K562 (cell line): Measurements from ENCODE around the gene DNASE2. TPM values are rescaled to one million over a fixed set of nuclear protein-coding genes. Genes with fewer than 3 reads are reported as not detected.

Experiments used
- BRD4 ChIP-seq: fragments of 200-600 bp; sonication (generic); IDR thresholded peaks from 2 replicates; pipeline ENCODE4 v1.6.1; 2017; ENCODE audit warnings: inconsistent platforms
- CSDE1 ChIP-seq, 2 experiments: fragments of 450-650 bp; IDR thresholded peaks; 2 replicates each; pipeline ENCODE4 v1.6.1; 2016; ENCODE audit warnings: mild to moderate bottlenecking in 1 of 2
- HCFC1 ChIP-seq: IDR thresholded peaks from 2 replicates; pipeline ENCODE4 v1.6.1; 2012; ENCODE audit warnings: low read depth, low read length, improper control_type of control experiment
- HNRNPLL ChIP-seq: fragments of 200-400 bp; formaldehyde crosslinking; IDR thresholded peaks from 2 replicates; pipeline ENCODE4 v1.6.1; 2017; ENCODE audit warnings: low read length, low read depth, mild to moderate bottlenecking; ENCODE audit not compliant: poor library complexity, severe bottlenecking
- PCBP1 ChIP-seq: fragments of 200-400 bp; formaldehyde crosslinking; IDR thresholded peaks from 2 replicates; pipeline ENCODE4 v1.6.1; 2018; ENCODE audit warnings: mild to moderate bottlenecking, low read depth, low read length; ENCODE audit not compliant: poor library complexity, severe bottlenecking
- PCBP2 ChIP-seq: fragments of 200-400 bp; formaldehyde crosslinking; IDR thresholded peaks from 2 replicates; pipeline ENCODE4 v1.6.1; 2018; ENCODE audit warnings: low read length, low read depth, mild to moderate bottlenecking, moderate library complexity; ENCODE audit not compliant: poor library complexity, severe bottlenecking
- POLR2H ChIP-seq: IDR thresholded peaks from 2 replicates; pipeline ENCODE4 v1.6.1; 2016; ENCODE audit warnings: missing genetic modification characterization, low read depth, mild to moderate bottlenecking, control low read depth, missing compliant biosample characterization, moderate library complexity
- TCF7 ChIP-seq: sonication (generic); IDR thresholded peaks from 2 replicates; pipeline ENCODE4 v1.6.1; 2016; ENCODE audit warnings: antibody characterized with exemption, borderline replicate concordance
- ZFPM2 ChIP-seq: fragments of 250-450 bp; sonication (Bioruptor Pico); IDR thresholded peaks from 2 replicates; pipeline ENCODE4 v1.5.1; 2022; ENCODE audit warnings: mild to moderate bottlenecking
- ZNF561 ChIP-seq: fragments of 450-650 bp; formaldehyde crosslinking; conservative IDR thresholded peaks from 2 replicates; pipeline ENCODE4 v1.4.0; 2020; ENCODE audit warnings: mild to moderate bottlenecking, moderate library complexity
- ZNF79 ChIP-seq: fragments of 250-450 bp; sonication (Bioruptor Pico); IDR thresholded peaks from 2 replicates; pipeline ENCODE4 v1.4.0; 2020; ENCODE audit warnings: low read depth, mild to moderate bottlenecking, moderate library complexity
- ZSCAN29 ChIP-seq: fragments of 450-650 bp; IDR thresholded peaks from 2 replicates; pipeline ENCODE4 v1.6.1; 2017
- polyA plus RNA-seq, 8 experiments: library from polyadenylated mRNA; depleted of rRNA in 4 of 8; stranded (reverse) in 5 of 8; unstranded in 3 of 8; fragments of >200 nt; fragmentation: Nextera tagmentation in 2 of 8; fragmentation: Illumina TruSeq in 1 of 8; extraction: Ambion mirVana in 2 of 8; extraction: Trizol in 1 of 8; gene quantifications; 2 replicates each; pipeline versions ENCODE4 v1.2.1 to v1.2.3, GENCODE V29; 2011 to 2014; ENCODE audit warnings: inconsistent platforms in 1 of 8, missing spikeins in 1 of 8
- total RNA-seq, 7 experiments: library from RNA; depleted of rRNA in 6 of 7; stranded (reverse); fragments of >200 nt in 6 of 7; fragmentation: Illumina TruSeq in 2 of 7; extraction: Trizol in 2 of 7; gene quantifications; 2 replicates each; pipeline versions ENCODE4 v1.2.1 to v1.2.3, GENCODE V29; 2011 to 2021; ENCODE audit warnings: low replicate concordance in 1 of 7
- TF ChIP-seq, protein P1 (sequence below), 2 experiments: fragments of 450-650 bp; IDR thresholded peaks; 2 replicates each; pipeline ENCODE4 v1.6.1; 2018; ENCODE audit warnings: mild to moderate bottlenecking in 2 of 2, low read depth in 1 of 2; ENCODE audit not compliant: partially characterized antibody in 2 of 2
- TF ChIP-seq, protein P2 (sequence below): IDR thresholded peaks from 3 replicates; pipeline ENCODE4 v1.6.1; 2011; ENCODE audit warnings: borderline replicate concordance, mild to moderate bottlenecking, moderate library complexity; ENCODE audit not compliant: insufficient read length; ENCODE audit errors: extremely low read depth
- TF ChIP-seq, protein P3 (sequence below), 2 experiments: fragments of 450-650 bp in 1 of 2; sonication (generic) in 1 of 2; formaldehyde crosslinking in 1 of 2; IDR thresholded peaks in 1 of 2; conservative IDR thresholded peaks in 1 of 2; 2 replicates each; pipeline versions ENCODE4 v1.6.1 to v1.8.1; 2016 to 2023; ENCODE audit warnings: mild to moderate bottlenecking in 2 of 2, moderate library complexity in 2 of 2, inconsistent platforms in 1 of 2, missing genetic modification reagents in 1 of 2
- TF ChIP-seq, protein P4 (sequence below): sonication (generic); formaldehyde crosslinking; IDR thresholded peaks from 2 replicates; pipeline ENCODE4 v1.4.0; 2020; ENCODE audit warnings: mild to moderate bottlenecking, missing genetic modification reagents

Gene DNASE2
- total and polyA plus RNA-seq, 9 of the 15 experiments (the other 6 are each of a cell fraction or from before 2014, with no cell fraction given) = 4.4 to 27.0 (median 20.2) TPM

GRCh38 chr19:12885749-12886650 is 4.8 kb upstream of the DNASE2 start (continued):
- TF ChIP-seq, protein P1, sequence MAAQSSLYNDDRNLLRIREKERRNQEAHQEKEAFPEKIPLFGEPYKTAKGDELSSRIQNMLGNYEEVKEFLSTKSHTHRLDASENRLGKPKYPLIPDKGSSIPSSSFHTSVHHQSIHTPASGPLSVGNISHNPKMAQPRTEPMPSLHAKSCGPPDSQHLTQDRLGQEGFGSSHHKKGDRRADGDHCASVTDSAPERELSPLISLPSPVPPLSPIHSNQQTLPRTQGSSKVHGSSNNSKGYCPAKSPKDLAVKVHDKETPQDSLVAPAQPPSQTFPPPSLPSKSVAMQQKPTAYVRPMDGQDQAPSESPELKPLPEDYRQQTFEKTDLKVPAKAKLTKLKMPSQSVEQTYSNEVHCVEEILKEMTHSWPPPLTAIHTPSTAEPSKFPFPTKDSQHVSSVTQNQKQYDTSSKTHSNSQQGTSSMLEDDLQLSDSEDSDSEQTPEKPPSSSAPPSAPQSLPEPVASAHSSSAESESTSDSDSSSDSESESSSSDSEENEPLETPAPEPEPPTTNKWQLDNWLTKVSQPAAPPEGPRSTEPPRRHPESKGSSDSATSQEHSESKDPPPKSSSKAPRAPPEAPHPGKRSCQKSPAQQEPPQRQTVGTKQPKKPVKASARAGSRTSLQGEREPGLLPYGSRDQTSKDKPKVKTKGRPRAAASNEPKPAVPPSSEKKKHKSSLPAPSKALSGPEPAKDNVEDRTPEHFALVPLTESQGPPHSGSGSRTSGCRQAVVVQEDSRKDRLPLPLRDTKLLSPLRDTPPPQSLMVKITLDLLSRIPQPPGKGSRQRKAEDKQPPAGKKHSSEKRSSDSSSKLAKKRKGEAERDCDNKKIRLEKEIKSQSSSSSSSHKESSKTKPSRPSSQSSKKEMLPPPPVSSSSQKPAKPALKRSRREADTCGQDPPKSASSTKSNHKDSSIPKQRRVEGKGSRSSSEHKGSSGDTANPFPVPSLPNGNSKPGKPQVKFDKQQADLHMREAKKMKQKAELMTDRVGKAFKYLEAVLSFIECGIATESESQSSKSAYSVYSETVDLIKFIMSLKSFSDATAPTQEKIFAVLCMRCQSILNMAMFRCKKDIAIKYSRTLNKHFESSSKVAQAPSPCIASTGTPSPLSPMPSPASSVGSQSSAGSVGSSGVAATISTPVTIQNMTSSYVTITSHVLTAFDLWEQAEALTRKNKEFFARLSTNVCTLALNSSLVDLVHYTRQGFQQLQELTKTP (IDR thresholded peaks at IDR 0.05; ENCODE audit: low read depth in 1 of 2, partially characterized antibody in 2 of 2) = peak in 1 of 2 experiments; percentile 51
- TF ChIP-seq HNRNPLL (no peak), PCBP2 (no peak), BRD4 (no peak), ZNF561 (CRISPR knock-in tag) (no peak), ZSCAN29 (no peak), ZFPM2 (CRISPR knock-in tag) (no peak), TCF7 (no peak), HCFC1 (no peak), ZNF79 (CRISPR knock-in tag) (no peak), PCBP1 (no peak), POLR2H (no peak), CSDE1 (IDR thresholded peaks at IDR 0.05) (no peak; a peak in 1 of 4 replicates)
- TF ChIP-seq, protein P2, sequence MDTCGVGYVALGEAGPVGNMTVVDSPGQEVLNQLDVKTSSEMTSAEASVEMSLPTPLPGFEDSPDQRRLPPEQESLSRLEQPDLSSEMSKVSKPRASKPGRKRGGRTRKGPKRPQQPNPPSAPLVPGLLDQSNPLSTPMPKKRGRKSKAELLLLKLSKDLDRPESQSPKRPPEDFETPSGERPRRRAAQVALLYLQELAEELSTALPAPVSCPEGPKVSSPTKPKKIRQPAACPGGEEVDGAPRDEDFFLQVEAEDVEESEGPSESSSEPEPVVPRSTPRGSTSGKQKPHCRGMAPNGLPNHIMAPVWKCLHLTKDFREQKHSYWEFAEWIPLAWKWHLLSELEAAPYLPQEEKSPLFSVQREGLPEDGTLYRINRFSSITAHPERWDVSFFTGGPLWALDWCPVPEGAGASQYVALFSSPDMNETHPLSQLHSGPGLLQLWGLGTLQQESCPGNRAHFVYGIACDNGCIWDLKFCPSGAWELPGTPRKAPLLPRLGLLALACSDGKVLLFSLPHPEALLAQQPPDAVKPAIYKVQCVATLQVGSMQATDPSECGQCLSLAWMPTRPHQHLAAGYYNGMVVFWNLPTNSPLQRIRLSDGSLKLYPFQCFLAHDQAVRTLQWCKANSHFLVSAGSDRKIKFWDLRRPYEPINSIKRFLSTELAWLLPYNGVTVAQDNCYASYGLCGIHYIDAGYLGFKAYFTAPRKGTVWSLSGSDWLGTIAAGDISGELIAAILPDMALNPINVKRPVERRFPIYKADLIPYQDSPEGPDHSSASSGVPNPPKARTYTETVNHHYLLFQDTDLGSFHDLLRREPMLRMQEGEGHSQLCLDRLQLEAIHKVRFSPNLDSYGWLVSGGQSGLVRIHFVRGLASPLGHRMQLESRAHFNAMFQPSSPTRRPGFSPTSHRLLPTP = no peak
- TF ChIP-seq, protein P3, sequence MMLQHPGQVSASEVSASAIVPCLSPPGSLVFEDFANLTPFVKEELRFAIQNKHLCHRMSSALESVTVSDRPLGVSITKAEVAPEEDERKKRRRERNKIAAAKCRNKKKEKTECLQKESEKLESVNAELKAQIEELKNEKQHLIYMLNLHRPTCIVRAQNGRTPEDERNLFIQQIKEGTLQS (IDR thresholded peaks at IDR 0.05) = no peak
- TF ChIP-seq, protein P3 (CRISPR knock-in tag; conservative IDR thresholded peaks at IDR 0.05) = no peak
- TF ChIP-seq, protein P4, sequence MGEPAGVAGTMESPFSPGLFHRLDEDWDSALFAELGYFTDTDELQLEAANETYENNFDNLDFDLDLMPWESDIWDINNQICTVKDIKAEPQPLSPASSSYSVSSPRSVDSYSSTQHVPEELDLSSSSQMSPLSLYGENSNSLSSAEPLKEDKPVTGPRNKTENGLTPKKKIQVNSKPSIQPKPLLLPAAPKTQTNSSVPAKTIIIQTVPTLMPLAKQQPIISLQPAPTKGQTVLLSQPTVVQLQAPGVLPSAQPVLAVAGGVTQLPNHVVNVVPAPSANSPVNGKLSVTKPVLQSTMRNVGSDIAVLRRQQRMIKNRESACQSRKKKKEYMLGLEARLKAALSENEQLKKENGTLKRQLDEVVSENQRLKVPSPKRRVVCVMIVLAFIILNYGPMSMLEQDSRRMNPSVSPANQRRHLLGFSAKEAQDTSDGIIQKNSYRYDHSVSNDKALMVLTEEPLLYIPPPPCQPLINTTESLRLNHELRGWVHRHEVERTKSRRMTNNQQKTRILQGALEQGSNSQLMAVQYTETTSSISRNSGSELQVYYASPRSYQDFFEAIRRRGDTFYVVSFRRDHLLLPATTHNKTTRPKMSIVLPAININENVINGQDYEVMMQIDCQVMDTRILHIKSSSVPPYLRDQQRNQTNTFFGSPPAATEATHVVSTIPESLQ (CRISPR knock-in tag) = 0 out of 2 replicates have a peak, but pooled peaks have one; percentile 20
